GM06990 (cell line): Measurements from ENCODE around the gene ZNF341.
"Not testable (repeated sequence)": the region's sequence is repeated elsewhere in the genome, so short reads cannot be mapped to it uniquely, and the experiment has no call there.

Experiments
- DNase-seq: peaks from one replicate; pipeline ENCODE4 v3.0.0-alpha.2; 2011; ENCODE audit not compliant: insufficient read length; ENCODE audit errors: extremely low read depth
- H3K27me3 ChIP-seq: replicated peaks from 2 replicates; pipeline ENCODE4 v1.6.0; 2011; ENCODE audit warnings: low read length; ENCODE audit not compliant: control insufficient read depth, insufficient read depth
- H3K36me3 ChIP-seq: 2 replicates; pipeline ENCODE4 v1.5.1; 2011; ENCODE audit warnings: low read length; ENCODE audit not compliant: control insufficient read depth, insufficient read depth
- H3K4me3 ChIP-seq: replicated peaks from 2 replicates; pipeline ENCODE4 v1.5.1; 2011; ENCODE audit warnings: low read depth, mild to moderate bottlenecking, control low read depth, low read length
- TF ChIP-seq, protein P1 (sequence below): IDR thresholded peaks from 2 replicates; pipeline ENCODE4 v1.5.1; 2011; ENCODE audit warnings: low read length, control low read depth, mild to moderate bottlenecking, inconsistent platforms; ENCODE audit not compliant: insufficient read depth, poor library complexity, severe bottlenecking

Gene ZNF341

DNA sequence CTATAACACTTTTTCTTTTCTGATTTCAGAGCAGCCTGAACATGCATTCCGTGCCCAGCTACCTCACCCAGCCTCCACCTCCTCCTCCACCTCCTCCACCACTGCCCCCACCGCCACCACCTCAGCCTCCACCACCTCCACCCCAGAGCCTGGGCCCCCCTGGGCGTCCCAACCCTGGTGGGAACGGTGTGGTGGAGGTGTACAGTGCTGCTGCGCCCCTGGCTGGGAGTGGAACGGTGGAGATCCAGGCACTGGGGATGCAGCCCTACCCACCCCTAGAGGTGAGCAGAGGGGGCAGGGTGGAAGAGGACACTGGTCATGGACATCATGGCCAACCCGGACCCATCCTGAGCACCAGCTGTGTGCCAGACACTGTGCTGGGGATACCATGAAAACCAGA lies 21.3 kb downstream of the ZNF341 start:
- H3K36me3 ChIP-seq: peaks cover 10% of the 10 kb centered on the region
- TF ChIP-seq, protein P1, sequence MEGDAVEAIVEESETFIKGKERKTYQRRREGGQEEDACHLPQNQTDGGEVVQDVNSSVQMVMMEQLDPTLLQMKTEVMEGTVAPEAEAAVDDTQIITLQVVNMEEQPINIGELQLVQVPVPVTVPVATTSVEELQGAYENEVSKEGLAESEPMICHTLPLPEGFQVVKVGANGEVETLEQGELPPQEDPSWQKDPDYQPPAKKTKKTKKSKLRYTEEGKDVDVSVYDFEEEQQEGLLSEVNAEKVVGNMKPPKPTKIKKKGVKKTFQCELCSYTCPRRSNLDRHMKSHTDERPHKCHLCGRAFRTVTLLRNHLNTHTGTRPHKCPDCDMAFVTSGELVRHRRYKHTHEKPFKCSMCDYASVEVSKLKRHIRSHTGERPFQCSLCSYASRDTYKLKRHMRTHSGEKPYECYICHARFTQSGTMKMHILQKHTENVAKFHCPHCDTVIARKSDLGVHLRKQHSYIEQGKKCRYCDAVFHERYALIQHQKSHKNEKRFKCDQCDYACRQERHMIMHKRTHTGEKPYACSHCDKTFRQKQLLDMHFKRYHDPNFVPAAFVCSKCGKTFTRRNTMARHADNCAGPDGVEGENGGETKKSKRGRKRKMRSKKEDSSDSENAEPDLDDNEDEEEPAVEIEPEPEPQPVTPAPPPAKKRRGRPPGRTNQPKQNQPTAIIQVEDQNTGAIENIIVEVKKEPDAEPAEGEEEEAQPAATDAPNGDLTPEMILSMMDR: no peak
- H3K4me3 ChIP-seq: no peak overlapping the region
- DNase-seq: no peak
- no peaks in the 10 kb centered on the region for H3K27me3 ChIP-seq

DNA sequence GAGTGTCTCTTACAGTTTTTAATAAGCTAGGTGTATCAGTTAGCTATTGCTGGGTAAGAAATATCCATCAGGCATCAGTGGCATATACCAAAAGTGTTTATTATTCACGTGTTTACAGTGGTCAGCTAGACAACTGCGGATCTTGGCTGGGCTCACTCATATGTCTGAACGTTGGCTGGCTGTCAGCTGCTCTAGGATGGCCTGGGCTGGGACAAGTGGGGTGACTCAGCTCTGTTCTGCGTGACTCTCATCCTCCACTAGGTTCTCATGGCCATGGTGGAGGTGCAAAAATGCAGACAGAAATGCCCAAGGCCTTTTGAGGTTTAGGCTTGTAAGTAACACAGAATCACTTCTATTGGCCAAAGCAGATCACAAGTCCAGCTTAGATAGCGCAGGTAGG lies 22.0 kb downstream of the ZNF341 start:
- Histone ChIP-seq H3K27me3 (no peaks in the 10 kb centered on the region), H3K36me3 (peaks cover 12% of the 10 kb centered on the region), H3K4me3 (no peak overlapping the region)
- TF ChIP-seq, protein P1: no peak
- DNase-seq: no peak

DNA sequence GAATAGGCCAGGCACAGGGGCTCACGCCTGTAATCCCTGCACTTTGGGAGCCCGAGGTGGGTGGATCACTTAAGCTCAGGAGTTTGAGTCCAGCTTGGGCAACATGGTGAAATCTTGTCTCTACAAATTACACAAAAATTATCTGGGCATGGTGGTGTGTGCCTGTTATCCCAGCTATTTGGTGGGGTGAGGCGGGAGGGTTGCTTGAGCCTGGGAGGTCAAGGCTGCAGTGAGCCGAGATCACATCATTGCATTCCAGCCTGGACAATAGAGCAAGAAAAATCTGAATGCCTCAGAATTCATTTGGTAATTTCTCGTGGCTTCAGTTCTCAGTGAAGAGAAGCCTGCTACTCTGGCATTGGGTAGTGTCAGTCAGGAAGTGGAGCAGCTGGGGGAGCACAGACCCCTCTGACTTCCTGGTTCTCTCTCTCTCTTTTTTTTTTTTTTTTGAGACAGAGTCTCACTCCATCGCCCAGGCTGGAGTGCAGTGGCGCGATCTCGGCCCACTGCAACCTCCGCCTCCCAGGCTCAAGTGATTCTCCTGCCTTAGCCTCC lies 24.2 kb downstream of the ZNF341 start:
- H3K4me3 ChIP-seq, DNase-seq, H3K27me3 ChIP-seq: not testable (repeated sequence)
- H3K36me3 ChIP-seq: peaks cover 11% of the 10 kb centered on the region

DNA sequence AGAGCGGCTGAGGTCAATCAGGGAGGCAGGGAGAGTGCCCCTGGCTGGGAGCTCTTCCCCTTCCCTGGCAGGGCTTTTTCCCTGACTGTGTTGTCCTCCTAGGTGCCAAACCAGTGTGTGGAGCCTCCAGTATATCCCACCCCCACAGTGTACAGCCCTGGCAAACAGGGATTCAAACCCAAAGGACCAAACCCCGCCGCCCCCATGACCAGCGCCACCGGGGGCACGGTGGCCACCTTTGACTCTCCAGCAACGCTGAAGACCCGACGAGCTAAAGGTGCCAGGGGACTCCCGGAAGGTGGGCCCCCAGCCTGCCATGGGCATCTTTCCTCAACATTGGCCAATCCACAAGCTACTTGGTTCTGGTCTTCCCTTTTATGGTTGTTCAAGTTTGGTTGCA lies 25.2 kb downstream of the ZNF341 start:
- Histone ChIP-seq H3K27me3 (no peaks in the 10 kb centered on the region), H3K36me3 (peaks cover 11% of the 10 kb centered on the region), H3K4me3 (no peak overlapping the region)
- TF ChIP-seq, protein P1: no peak
- no peak for DNase-seq

DNA sequence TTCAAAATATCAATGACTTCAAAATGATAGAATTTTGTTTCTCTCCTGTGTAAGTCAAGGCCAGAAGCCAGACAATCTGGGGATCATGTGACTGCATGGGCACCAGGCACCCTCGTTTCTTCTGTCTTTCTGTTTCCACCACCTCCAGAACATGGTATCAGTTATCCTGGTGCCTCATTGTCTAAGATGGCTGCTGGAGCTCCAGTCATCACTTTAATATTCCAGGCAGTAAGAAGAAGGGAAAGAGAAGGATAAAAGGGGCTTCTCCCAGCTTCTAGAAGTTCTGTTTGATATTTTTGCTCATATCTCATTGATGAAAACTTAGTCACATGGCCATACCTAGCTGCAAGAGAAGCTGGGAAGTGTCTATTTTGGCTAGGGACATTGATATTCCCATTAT lies 25.7 kb downstream of the ZNF341 start:
- Histone ChIP-seq H3K36me3 (peaks cover 11% of the 10 kb centered on the region), H3K4me3 (no peak overlapping the region), H3K27me3 (no peaks in the 10 kb centered on the region)
- TF ChIP-seq, protein P1: no peak
- DNase-seq: no peak

DNA sequence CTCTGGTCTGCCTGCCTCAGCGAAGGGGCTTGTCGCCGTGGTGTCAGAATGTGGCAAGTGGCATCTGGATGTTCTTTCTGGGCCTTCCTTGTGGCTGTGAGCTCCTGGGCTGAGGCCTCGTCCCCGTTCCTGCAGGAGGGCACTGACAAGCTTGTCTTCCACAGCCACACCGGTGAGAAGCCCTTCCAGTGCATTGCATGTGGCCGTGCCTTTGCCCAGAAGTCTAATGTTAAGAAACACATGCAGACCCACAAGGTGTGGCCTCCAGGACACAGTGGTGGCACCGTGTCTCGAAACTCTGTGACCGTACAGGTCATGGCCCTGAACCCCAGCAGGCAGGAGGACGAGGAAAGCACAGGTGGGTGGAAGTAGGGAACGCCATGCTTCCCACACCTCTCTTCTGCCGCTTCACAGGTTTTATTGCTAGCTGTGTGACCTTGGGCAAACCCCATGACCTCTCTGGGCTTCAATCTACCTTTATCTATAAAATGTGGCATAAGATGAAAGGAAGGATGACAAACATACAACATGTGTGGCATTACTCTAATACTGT lies 30.0 kb downstream of the ZNF341 start:
- TF ChIP-seq, protein P1: no peak
- no peak for DNase-seq
- H3K4me3 ChIP-seq: no peak overlapping the region
- H3K27me3 ChIP-seq: no peaks in the 10 kb centered on the region
- H3K36me3 ChIP-seq: peaks cover 3% of the 10 kb centered on the region
